HG03521 (cell line): ENCODE data around the gene KBTBD13.
"Not testable (repeated sequence)": the region's sequence is repeated elsewhere in the genome, so short reads cannot be mapped to it uniquely, and the experiment has no call there.

ENCODE experiments used
- ATAC-seq: cut with Tn5 transposase; IDR thresholded peaks from one replicate; pipeline ENCODE4 v1.9.1; 2021; ENCODE audit warnings: mild to moderate bottlenecking, moderate library complexity; ENCODE audit not compliant: unreplicated experiment

The KBTBD13 gene

GRCh38 chr15:65076486-65077290 is at the start of gene KBTBD13:
KBTBD13 (plus strand) TSS chr15:65076746; CDS start chr15:65076816, 70 bp downstream.
- ATAC-seq, result no peak

GRCh38 chr15:65026756-65027155 is 49.8 kb upstream of the KBTBD13 start:
- ATAC-seq, result no peak

GRCh38 chr15:65027593-65027992 is 49.0 kb upstream of the KBTBD13 start:
- no peak for ATAC-seq

GRCh38 chr15:65028338-65028737 is 48.2 kb upstream of the KBTBD13 start:
- no peak for ATAC-seq

- ATAC-seq, result peak; percentile 84
These were observed 47.4 kb upstream of the KBTBD13 start, which contains the start of gene MTFMT for GRCh38 chr15:65028921-65029735. MTFMT (minus strand) TSS chr15:65029639; CDS start chr15:65029613, 26 bp downstream.

GRCh38 chr15:65029736-65030208 is 46.8 kb upstream of the KBTBD13 start:
- no peak for ATAC-seq

- no peak for ATAC-seq
These were observed 43.6 kb upstream of the KBTBD13 start for GRCh38 chr15:65032801-65033537.

GRCh38 chr15:65033659-65034269 is 42.8 kb upstream of the KBTBD13 start:
- no peak for ATAC-seq

GRCh38 chr15:65034719-65035118 is 41.8 kb upstream of the KBTBD13 start:
- ATAC-seq, result no peak

- no peak for ATAC-seq
These were observed 39.2 kb upstream of the KBTBD13 start for GRCh38 chr15:65037309-65037708.

GRCh38 chr15:65038428-65038827 is 38.1 kb upstream of the KBTBD13 start:
- no peak for ATAC-seq

GRCh38 chr15:65038836-65039235 is 37.7 kb upstream of the KBTBD13 start:
- ATAC-seq, result no peak

GRCh38 chr15:65040461-65040860 is 36.1 kb upstream of the KBTBD13 start:
- ATAC-seq, result no peak

- no peak for ATAC-seq
These were observed 34.8 kb upstream of the KBTBD13 start for GRCh38 chr15:65041787-65042186.

GRCh38 chr15:65042776-65043327 is 33.7 kb upstream of the KBTBD13 start:
- no peak for ATAC-seq

- not testable (repeated sequence) for ATAC-seq
These were observed 32.3 kb upstream of the KBTBD13 start for GRCh38 chr15:65044218-65044617.

GRCh38 chr15:65044724-65045481 is 31.6 kb upstream of the KBTBD13 start, which contains the start of gene SLC51B:
SLC51B (plus strand) TSS chr15:65045387; CDS start chr15:65050005, 4,618 bp downstream.
- ATAC-seq, result no peak

- no peak for ATAC-seq
These were observed 28.3 kb upstream of the KBTBD13 start for GRCh38 chr15:65048241-65048640.

GRCh38 chr15:65049418-65049840 is 27.1 kb upstream of the KBTBD13 start:
- ATAC-seq, result peak; percentile 89
